Measurements from ENCODE around the gene FRRS1.

- no peak for TF ChIP-seq CTCF (IDR thresholded peaks at IDR 0.05)
- no peak for TF ChIP-seq POLR2A (IDR thresholded peaks at IDR 0.05)
These were observed 18.4 kb upstream of the FRRS1 start for GRCh38 chr1:99784809-99785255.

All from esophagus squamous epithelium (tissue), 4 donors.